Right cardiac atrium (tissue), 5 donors: ENCODE results near the gene SLC4A5. TPM values are rescaled to one million over a fixed set of nuclear protein-coding genes. Genes with fewer than 3 reads are reported as not detected.
"Not testable (repeated sequence)": the region's sequence is repeated elsewhere in the genome, so short reads cannot be mapped to it uniquely, and the experiment has no call there.

ENCODE experiments used
- ATAC-seq, 2 donors: fragments of 200-7000 bp; cut with Tn5 transposase; one replicate each; pipeline versions ENCODE4 v1.8.0 to v1.9.1; 2020; ENCODE audit warnings: moderate library complexity in 2 of 2, mild to moderate bottlenecking in 1 of 2
- DNase-seq, 3 donors: peaks; one replicate each; pipeline ENCODE4 v3.0.0-alpha.2; 2020
- H3K27ac ChIP-seq: one replicate; pipeline ENCODE4 v1.5.1; 2013; ENCODE audit warnings: mild to moderate bottlenecking, low read length, control low read depth, moderate library complexity
- H3K27me3 ChIP-seq: one replicate; pipeline ENCODE4 v1.6.1; 2013; ENCODE audit not compliant: control insufficient read depth, insufficient read depth
- H3K4me1 ChIP-seq: one replicate; pipeline ENCODE4 v1.6.1; 2013; ENCODE audit warnings: low read length; ENCODE audit not compliant: control insufficient read depth, insufficient read depth
- H3K4me3 ChIP-seq: one replicate; pipeline ENCODE4 v1.5.1; 2013; ENCODE audit warnings: low read length, control low read depth
- H3K9me3 ChIP-seq: one replicate; pipeline ENCODE4 v1.6.1; 2013; ENCODE audit warnings: low read length; ENCODE audit not compliant: control insufficient read depth
- WGBS: extraction: QIAGEN DNeasy Blood & Tissue Kit; methylation state at CpG from one replicate; pipeline ENCODE4 v1.1.7; 2013; 5-methylcytosine and 5-hydroxymethylcytosine counted together
- intact Hi-C, 4 donors: fragments of 100-400 bp; cut with DNase I; formaldehyde crosslinking; loops; one replicate each; pipeline versions ENCODE4 v1.11.0 to v1.14.0; 2022 to 2023
- polyA plus RNA-seq: library from polyadenylated mRNA; stranded (reverse); fragments of 200-250 nt; gene quantifications from one replicate; pipeline ENCODE4 v1.2.3, GENCODE V29; 2013
- total RNA-seq, 4 donors: library from RNA; stranded (reverse); fragmentation: NEBNext Ultra II Directional; extraction: Animal tissue kit (Norgen Biotek cat#: 25700); gene quantifications; one replicate each; pipeline ENCODE4 v1.2.1, GENCODE V29; 2021
- donor health status: healthy with polysubstance abuse.
- donor health status: DM: no; HTN: yes; CAD: no.
- donor health status: DM: no; HTN: no; CAD: no.
- donor health status: DM: no; HTN: yes; CAD: no; lungs with severe emphysema.
- donor health status: DM: yes; HTN: yes; CAD: no.

Gene SLC4A5
- total and polyA plus RNA-seq, 5 donors: 0.29 to 2.8 (median 1.1) TPM

- ATAC-seq (no peak), DNase-seq (no peak)
These were observed 126.6 kb downstream of the SLC4A5 start for GRCh38 chr2:74216642-74217041.

GRCh38 chr2:74215771-74216170 lies 127.4 kb downstream of the SLC4A5 start:
- H3K4me1 ChIP-seq, intact Hi-C loops: not testable (repeated sequence)
- 93% methylated on average over 6 of the region's 6 CpGs for WGBS

More at GRCh38 chr2:74216642-74217041, 126.6 kb downstream of the SLC4A5 start:
- WGBS: 93% methylated on average over 2 of the region's 2 CpGs
- H3K9me3 ChIP-seq: no peaks in the 10 kb centered on the region
- no peak overlapping the region for H3K27ac ChIP-seq
- H3K27me3 ChIP-seq: no peaks in the 10 kb centered on the region
- H3K4me3 ChIP-seq: no peak overlapping the region
- intact Hi-C loops: no loop called here
- no peaks in the 10 kb centered on the region for H3K4me1 ChIP-seq

GRCh38 chr2:74212702-74213410 lies 130.4 kb downstream of the SLC4A5 start:
- Histone ChIP-seq H3K9me3 (no peaks in the 10 kb centered on the region), H3K27me3 (no peaks in the 10 kb centered on the region), H3K4me3 (no peak overlapping the region), H3K4me1 (no peaks in the 10 kb centered on the region), H3K27ac (no peak overlapping the region)
- intact Hi-C loops: no loop called here
- 94% methylated on average over 3 of the region's 3 CpGs for WGBS
- DNase-seq (no peak), ATAC-seq (no peak)

More at GRCh38 chr2:74215771-74216170, 127.4 kb downstream of the SLC4A5 start:
- not testable (repeated sequence) for H3K4me3 ChIP-seq, H3K9me3 ChIP-seq, ATAC-seq, H3K27me3 ChIP-seq, DNase-seq, H3K27ac ChIP-seq

- ATAC-seq (peak; percentile 46 to 49), DNase-seq (no peak)
- Histone ChIP-seq H3K9me3 (no peaks in the 10 kb centered on the region), H3K27ac (no peak overlapping the region), H3K4me3 (no peak overlapping the region), H3K27me3 (no peaks in the 10 kb centered on the region), H3K4me1 (peaks cover 4% of the 10 kb centered on the region)
- 62% methylated on average over 6 of the region's 6 CpGs for WGBS
- intact Hi-C loops: no loop called here
These were observed 137.0 kb downstream of the SLC4A5 start for GRCh38 chr2:74206180-74206688.

- Histone ChIP-seq H3K27me3 (no peaks in the 10 kb centered on the region), H3K27ac (no peak overlapping the region), H3K4me1 (peaks cover 4% of the 10 kb centered on the region), H3K9me3 (no peaks in the 10 kb centered on the region), H3K4me3 (no peak overlapping the region)
- 79% methylated on average over 6 of the region's 6 CpGs for WGBS
- ATAC-seq: peak in 1 of 2 donors; percentile 54
- intact Hi-C loops: no loop called here
- DNase-seq: no peak
These were observed 137.6 kb downstream of the SLC4A5 start for GRCh38 chr2:74205596-74205995.

GRCh38 chr2:74205113-74205512 lies 138.1 kb downstream of the SLC4A5 start:
- Histone ChIP-seq H3K4me1 (peaks cover 4% of the 10 kb centered on the region), H3K4me3 (no peak overlapping the region), H3K27ac (no peak overlapping the region), H3K27me3 (no peaks in the 10 kb centered on the region), H3K9me3 (no peaks in the 10 kb centered on the region)
- no peak for ATAC-seq
- 83% methylated on average over 5 of the region's 5 CpGs for WGBS
- DNase-seq: no peak
- intact Hi-C loops: no loop called here

- 92% methylated on average over 3 of the region's 3 CpGs for WGBS
- no peak for DNase-seq
- no peak for ATAC-seq
- peaks cover 4% of the 10 kb centered on the region for H3K4me1 ChIP-seq
- H3K4me3 ChIP-seq: no peak overlapping the region
- no peaks in the 10 kb centered on the region for H3K27me3 ChIP-seq
- no peak overlapping the region for H3K27ac ChIP-seq
- intact Hi-C loops: no loop called here
- no peaks in the 10 kb centered on the region for H3K9me3 ChIP-seq
These were observed 138.8 kb downstream of the SLC4A5 start for GRCh38 chr2:74204436-74204835.

- H3K9me3 ChIP-seq: no peaks in the 10 kb centered on the region
- ATAC-seq: peak in 1 of 2 donors; percentile 30
- intact Hi-C loops: no loop called here
- no peak for DNase-seq
- 22% methylated on average over 1 of the region's 1 CpG for WGBS
- no peak overlapping the region for H3K27ac ChIP-seq
- H3K27me3 ChIP-seq: no peaks in the 10 kb centered on the region
- H3K4me1 ChIP-seq: peaks cover 4% of the 10 kb centered on the region
- H3K4me3 ChIP-seq: no peak overlapping the region
These were observed 141.6 kb downstream of the SLC4A5 start for GRCh38 chr2:74201596-74201995.

- Histone ChIP-seq H3K9me3 (no peaks in the 10 kb centered on the region), H3K4me1 (peaks cover under 1% of the 10 kb centered on the region), H3K4me3 (no peak overlapping the region)
These were observed 142.0 kb downstream of the SLC4A5 start for GRCh38 chr2:74201196-74201595.

GRCh38 chr2:74199871-74200305 lies 143.3 kb downstream of the SLC4A5 start:
- 31% methylated on average over 8 of the region's 8 CpGs for WGBS
- Histone ChIP-seq H3K4me3 (peak overlapping the region; percentile 32), H3K27ac (peak overlapping the region; percentile 30), H3K4me1 (no peaks in the 10 kb centered on the region), H3K27me3 (no peaks in the 10 kb centered on the region), H3K9me3 (no peaks in the 10 kb centered on the region)
- DNase-seq (no peak), ATAC-seq (no peak)
- intact Hi-C loops: no loop called here

More at GRCh38 chr2:74201196-74201595, 142.0 kb downstream of the SLC4A5 start:
- Histone ChIP-seq H3K27me3 (no peaks in the 10 kb centered on the region), H3K27ac (no peak overlapping the region)
- intact Hi-C loops: no loop called here
- DNase-seq (no peak), ATAC-seq (no peak)
- 80% methylated on average over 3 of the region's 3 CpGs for WGBS

- Histone ChIP-seq H3K9me3 (no peaks in the 10 kb centered on the region), H3K27me3 (no peaks in the 10 kb centered on the region), H3K4me1 (no peaks in the 10 kb centered on the region), H3K4me3 (peak overlapping the region; percentile 32), H3K27ac (no peak overlapping the region)
- DNase-seq: peak in 1 of 3 donors; percentile 35
- 2% methylated on average over 20 of the region's 20 CpGs for WGBS
- no peak for ATAC-seq
- intact Hi-C loops: no loop called here
These were observed 143.9 kb downstream of the SLC4A5 start for GRCh38 chr2:74199275-74199701.
